ENCODE data around the gene MPP7. TPM values are rescaled to one million over a fixed set of nuclear protein-coding genes. Genes with fewer than 3 reads are reported as not detected.

Gene MPP7
- total RNA-seq, 1 donor from 2014 or later, result 3.7 TPM

- DNase-seq (ENCODE audit: low spot score in 2 of 2), result no peak
- FAIRE-seq, result no peak
Observed at GRCh38 chr10:28276384-28276783, 26.5 kb downstream of the MPP7 start.

- FAIRE-seq, result no peak
- DNase-seq (ENCODE audit: low spot score in 2 of 2), result no peak
Observed at GRCh38 chr10:28274475-28274874, 28.4 kb downstream of the MPP7 start.

- DNase-seq (ENCODE audit: low spot score in 2 of 2) (no peak), FAIRE-seq (no peak)
Observed at GRCh38 chr10:28273343-28273742, 29.5 kb downstream of the MPP7 start.

- FAIRE-seq (no peak), DNase-seq (ENCODE audit: low spot score in 2 of 2) (no peak)
Observed at GRCh38 chr10:28269842-28270456, 32.9 kb downstream of the MPP7 start.

GRCh38 chr10:28266449-28267224, 36.2 kb downstream of the MPP7 start:
- no peak for DNase-seq (ENCODE audit: low spot score in 2 of 2)
- no peak for FAIRE-seq

- no peak for FAIRE-seq
- no peak for DNase-seq (ENCODE audit: low spot score in 2 of 2)
Observed at GRCh38 chr10:28263136-28263857, 39.6 kb downstream of the MPP7 start.

- FAIRE-seq (no peak), DNase-seq (ENCODE audit: low spot score in 2 of 2) (no peak)
Observed at GRCh38 chr10:28256776-28257175, 46.1 kb downstream of the MPP7 start.

- no peak for FAIRE-seq
- DNase-seq (ENCODE audit: low spot score in 2 of 2), result no peak
Observed at GRCh38 chr10:28254290-28254985, 48.4 kb downstream of the MPP7 start.

- DNase-seq (ENCODE audit: low spot score in 2 of 2), result no peak
- no peak for FAIRE-seq
Observed at GRCh38 chr10:28253169-28253785, 49.6 kb downstream of the MPP7 start.

Small RNA genes lying within 50 kb of the gene (small RNA-seq; reads per million reads assigned to genes)
- gene MIR8086, result not detected

Other genes with a start within 250 kb of the MPP7 start
- 63.6 TPM for gene WAC, start 230.1 kb upstream of the MPP7 start, total RNA-seq